Heart right ventricle (tissue), 16 donors: ENCODE measurements around the gene FBXW4. TPM values are rescaled to one million over a fixed set of nuclear protein-coding genes. Genes with fewer than 3 reads are reported as not detected.

ENCODE experiments used
- ATAC-seq, 8 donors: fragments of 200-7000 bp; cut with Tn5 transposase; one replicate each; pipeline ENCODE4 v1.9.1; 2020; ENCODE audit warnings: mild to moderate bottlenecking in 8 of 8, moderate library complexity in 8 of 8, moderate number of reproducible peaks in 1 of 8
- DNase-seq, 2 donors: peaks; one replicate each; pipeline ENCODE4 v3.0.0-alpha.2; 2020
- H3K27ac ChIP-seq, 10 donors: fragments of 200-600 bp; sonication (generic) in 2 of 10; one replicate each; pipeline versions ENCODE4 v1.5.0 to v1.8.0; 2020 to 2022; ENCODE audit warnings: mild to moderate bottlenecking in 3 of 10
- H3K27me3 ChIP-seq, 7 donors: fragments of 200-600 bp; one replicate each; pipeline ENCODE4 v1.8.0; 2021 to 2022; ENCODE audit warnings: mild to moderate bottlenecking in 2 of 7
- H3K36me3 ChIP-seq, 9 donors: fragments of 200-600 bp; sonication (generic) in 1 of 9; one replicate each; pipeline versions ENCODE4 v1.5.0 to v1.8.0; 2020 to 2022; ENCODE audit warnings: mild to moderate bottlenecking in 2 of 9
- H3K4me1 ChIP-seq, 9 donors: fragments of 200-600 bp; sonication (generic) in 1 of 9; one replicate each; pipeline versions ENCODE4 v1.5.0 to v1.8.0; 2020 to 2022; ENCODE audit warnings: mild to moderate bottlenecking in 4 of 9
- H3K4me3 ChIP-seq, 10 donors: fragments of 200-600 bp; sonication (generic) in 2 of 10; one replicate each; pipeline versions ENCODE4 v1.5.0 to v1.8.0; 2020 to 2022; ENCODE audit warnings: mild to moderate bottlenecking in 7 of 10, moderate library complexity in 2 of 10
- H3K9me3 ChIP-seq, 11 donors: fragments of 200-600 bp in 10 of 11; sonication (generic) in 2 of 11; one replicate each; pipeline versions ENCODE4 v1.5.0 to v1.8.0; 2013 to 2022; ENCODE audit warnings: mild to moderate bottlenecking in 2 of 11, control low read depth in 1 of 11, moderate library complexity in 1 of 11
- CTCF ChIP-seq, 9 donors: fragments of 200-600 bp; sonication (generic) in 2 of 9; IDR thresholded peaks; one replicate each; pipeline versions ENCODE4 v1.5.0 to v1.8.0; 2021 to 2022; ENCODE audit warnings: antibody characterized with exemption in 9 of 9, mild to moderate bottlenecking in 5 of 9, moderate library complexity in 1 of 9
- WGBS, 2 donors: extraction: QIAGEN DNeasy Blood & Tissue Kit; methylation state at CpG; one replicate each; pipeline ENCODE4 v1.1.7; 2013; ENCODE audit warnings: inconsistent platforms in 1 of 2; 5-methylcytosine and 5-hydroxymethylcytosine counted together
- intact Hi-C, 10 donors: fragments of 100-400 bp; cut with DNase I; formaldehyde crosslinking; loops; one replicate each; pipeline versions ENCODE4 v1.11.1 to v1.14.2; 2022
- polyA plus RNA-seq, 2 donors: library from polyadenylated mRNA; stranded (reverse); fragments of 200-250 nt; gene quantifications; one replicate each; pipeline ENCODE4 v1.2.3, GENCODE V29; 2013
- total RNA-seq, 10 donors: library from RNA; stranded (reverse); fragmentation: NEBNext Ultra II Directional in 3 of 10; extraction: Animal tissue kit (Norgen Biotek cat#: 25700) in 3 of 10; gene quantifications; one replicate each; pipeline versions ENCODE4 v1.2.1 to v1.2.4, GENCODE V29; 2021 to 2023
- donor health status: Arrhythmogenic right ventricular cardiomyopathy.
- donor health status: ischemic (EF 13 %, LVEDD 7.1; RV severe dilation, severe dysfunction).
- donor health status: healthy with polysubstance abuse.
- donor health status: DM: no; HTN: yes; CAD: no.
- donor health status: DM: no; HTN: no; CAD: no.
- donor health status: ischemic (EF 25% LVEDD 6.9; RV normal size, moderate dysfunction).
- donor health status: ischemic (EF 25% LVEDD 5.7; RV mildly dilated, moderate dysfunction).
- donor health status: healthy.
- donor health status: DM: yes; HTN: yes; CAD: no.
- donor health status: Ischemic cardiomyopathy.
- donor health status: ischemic (EF 35%, LVEDD 5.7; RV mildly dilated, moderate dysfunction).
- donor health status: nonischemic (EF 11% LVEDD 7.7; RV severe dilation, severe dysfunction).
- donor health status: DM: yes; HTN: yes; CAD: no.
- donor health status: PGD.
- donor health status: ischemic (EF 29% LVEDD 5.4; RV normal size, mild dysfunction).
- donor health status: nonischemic (EF 23%, LVEDD 6.1; RV moderate dilation, normal function).

The FBXW4 gene
- total and polyA plus RNA-seq, 12 donors = 31.8 to 118 (median 92.1) TPM

- no peak for ATAC-seq
- intact Hi-C loops = no loop called here
These were observed 106.1 kb downstream of the FBXW4 start for GRCh38 chr10:101588879-101589278.

DNA sequence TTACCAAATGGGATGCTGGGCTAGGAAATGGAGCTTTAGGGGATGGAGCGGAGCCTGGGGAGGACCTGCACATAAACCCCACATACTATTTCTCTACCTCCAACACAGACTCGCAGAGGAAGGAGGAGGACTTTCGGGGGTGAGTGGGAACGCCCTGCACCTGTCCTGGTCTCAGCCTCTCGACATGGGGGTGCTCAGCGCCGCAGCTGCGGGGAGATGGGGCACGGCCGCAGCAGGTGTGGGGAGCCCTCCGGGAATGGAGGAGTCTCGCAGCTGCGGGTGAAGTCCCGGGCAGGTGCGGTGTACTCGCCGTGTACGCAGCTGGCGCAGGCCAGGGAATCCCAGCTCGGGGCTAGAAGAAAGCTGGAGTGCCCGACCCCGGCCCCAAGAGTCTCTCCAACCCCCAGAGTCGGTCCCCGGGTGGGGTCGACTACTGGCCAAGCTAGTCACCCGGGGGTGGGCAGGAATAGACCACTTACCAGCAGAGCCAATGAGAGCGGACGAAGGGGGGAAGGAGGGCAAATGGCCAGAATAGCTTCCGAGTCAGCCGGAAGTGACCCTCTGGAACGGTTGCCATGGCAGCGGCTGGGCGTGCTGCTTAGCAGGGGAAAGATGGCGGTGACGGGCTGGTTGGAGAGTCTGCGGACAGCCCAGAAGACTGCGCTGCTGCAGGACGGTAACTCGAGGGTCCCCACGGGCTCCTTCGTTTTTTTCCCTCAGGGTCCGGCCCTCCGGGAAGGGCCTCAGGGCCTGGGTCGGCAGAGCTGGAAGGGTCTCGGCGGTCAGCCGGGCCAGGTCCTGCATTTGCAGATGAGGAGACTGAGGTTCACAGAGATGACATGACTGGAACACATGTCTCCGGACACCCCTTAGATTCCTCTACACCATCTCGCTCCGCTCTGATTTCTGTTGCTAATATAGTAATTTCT is 107.0 kb downstream of the FBXW4 start, which contains the start of the genes DPCD and POLL:
DPCD (plus strand) TSS at position 597 of the 929 bp plus-strand sequence; CDS start at position 613, 16 bp downstream.
POLL (minus strand) TSS at position 533 of the 929 bp plus-strand sequence. CDS start 897 bp downstream, outside the sequence.
- ATAC-seq = peak; percentile 96 to 99 (median 98)
- Histone ChIP-seq H3K9me3 (no peaks in the 10 kb centered on the region), H3K4me3 (peak within 1 kb of the TSS; percentile 70 to 99 (median 90)), H3K36me3 (peaks cover 0 to 31% (median 5%) of the 10 kb centered on the region in 9 donors), H3K27me3 (no peaks in the 10 kb centered on the region), H3K4me1 (peaks cover 0 to 26% (median 23%) of the 10 kb centered on the region in 9 donors), H3K27ac (peak within 1 kb of the TSS in 9 of 10 donors; percentile 56 to 87 (median 76))
- DNase-seq = peak; percentile 97 to 99
- intact Hi-C loops = no loop called here
- 0 to 1% methylated on average over 50 of the region's 50 CpGs for WGBS, 2 donors
- TF ChIP-seq CTCF (IDR thresholded peaks at IDR 0.05) = no peak

More at GRCh38 chr10:101588879-101589278, 106.1 kb downstream of the FBXW4 start:
- Histone ChIP-seq H3K36me3 (peaks cover 0 to 22% (median 0%) of the 10 kb centered on the region in 9 donors), H3K4me1 (peaks cover 0 to 27% (median 23%) of the 10 kb centered on the region in 9 donors), H3K9me3 (no peaks in the 10 kb centered on the region), H3K27ac (no peak overlapping the region), H3K27me3 (no peaks in the 10 kb centered on the region), H3K4me3 (peak overlapping the region; percentile 70 to 99 (median 90))
- DNase-seq = no peak
- 48 to 51% methylated on average over 5 of the region's 5 CpGs for WGBS, 2 donors
- TF ChIP-seq CTCF (IDR thresholded peaks at IDR 0.05) = no peak

GRCh38 chr10:101585841-101586240 is 109.1 kb downstream of the FBXW4 start:
- H3K9me3 ChIP-seq = no peaks in the 10 kb centered on the region
- no peak for ATAC-seq
- no peaks in the 10 kb centered on the region for H3K27me3 ChIP-seq
- 95 to 98% methylated on average over 9 of the region's 9 CpGs for WGBS, 2 donors
- peaks cover 0 to 52% (median 7%) of the 10 kb centered on the region in 9 donors for H3K36me3 ChIP-seq
- H3K4me1 ChIP-seq = peaks cover 0 to 26% (median 23%) of the 10 kb centered on the region in 9 donors
- TF ChIP-seq CTCF (IDR thresholded peaks at IDR 0.05) = no peak
- H3K27ac ChIP-seq = no peak overlapping the region
- intact Hi-C loops = no loop called here
- H3K4me3 ChIP-seq = no peak overlapping the region
- DNase-seq = no peak

- TF ChIP-seq CTCF (IDR thresholded peaks at IDR 0.05) = no peak
- H3K36me3 ChIP-seq = peaks cover 0 to 94% (median 25%) of the 10 kb centered on the region in 9 donors
- WGBS, 2 donors = 86 to 89% methylated on average over 10 of the region's 10 CpGs
- H3K4me1 ChIP-seq = no peaks in the 10 kb centered on the region
- H3K9me3 ChIP-seq = no peaks in the 10 kb centered on the region
- intact Hi-C loops = no loop called here
- no peak for ATAC-seq
- DNase-seq = no peak
- no peaks in the 10 kb centered on the region for H3K27me3 ChIP-seq
- H3K4me3 ChIP-seq = no peak overlapping the region
- no peak overlapping the region for H3K27ac ChIP-seq
These were observed 114.2 kb downstream of the FBXW4 start for GRCh38 chr10:101580486-101581399.
